DOHH2 (cell line): ENCODE measurements around the gene STARD9.

ENCODE experiments used
- H3F3A ChIP-seq: fragments of 200-600 bp; sonication (generic), shearing (Covaris generic); 2 replicates; pipeline ENCODE4 v1.6.0; 2016; ENCODE audit warnings: antibody characterized with exemption, mild to moderate bottlenecking; ENCODE audit not compliant: control insufficient read depth, insufficient read depth
- H3K27ac ChIP-seq: fragments of 200-600 bp; sonication (generic); 2 replicates; pipeline ENCODE4 v1.5.1; 2014; ENCODE audit warnings: low read depth, mild to moderate bottlenecking, low read length, moderate library complexity
- H3K27me3 ChIP-seq: fragments of 200-600 bp; sonication (generic); 2 replicates; pipeline ENCODE4 v1.6.1; 2014; ENCODE audit warnings: mild to moderate bottlenecking, low read length, mixed read lengths; ENCODE audit not compliant: control insufficient read depth
- H3K36me3 ChIP-seq: fragments of 200-600 bp; sonication (generic); 2 replicates; pipeline ENCODE4 v1.6.1; 2014; ENCODE audit warnings: mild to moderate bottlenecking, low read length, moderate library complexity, mixed read lengths; ENCODE audit not compliant: control insufficient read depth
- H3K4me1 ChIP-seq: fragments of 200-600 bp; sonication (generic); 2 replicates; pipeline ENCODE4 v1.6.1; 2014; ENCODE audit warnings: mild to moderate bottlenecking, low read length, mixed read lengths; ENCODE audit not compliant: control insufficient read depth
- H3K4me2 ChIP-seq: fragments of 200-600 bp; sonication (generic); 2 replicates; pipeline ENCODE4 v1.6.0; 2014; ENCODE audit warnings: mild to moderate bottlenecking, low read length, moderate library complexity
- H3K4me3 ChIP-seq: fragments of 200-600 bp; sonication (generic); 2 replicates; pipeline ENCODE4 v1.5.1; 2014; ENCODE audit warnings: mild to moderate bottlenecking, low read length, mixed read lengths
- H3K79me2 ChIP-seq: fragments of 200-600 bp; sonication (generic); 2 replicates; pipeline ENCODE4 v1.6.1; 2014; ENCODE audit warnings: mild to moderate bottlenecking, low read length, mixed read lengths; ENCODE audit not compliant: control insufficient read depth
- H3K9me2 ChIP-seq: fragments of 200-600 bp; sonication (generic); replicated peaks from 2 replicates; pipeline ENCODE4 v1.6.1; 2014; ENCODE audit warnings: mild to moderate bottlenecking, low read length, mixed read lengths; ENCODE audit not compliant: control insufficient read depth
- H3K9me3 ChIP-seq: fragments of 200-600 bp; sonication (generic); 2 replicates; pipeline ENCODE4 v1.6.1; 2014; ENCODE audit warnings: antibody characterized with exemption, low read length, mixed read lengths; ENCODE audit not compliant: control insufficient read depth, insufficient read depth
- H4K20me1 ChIP-seq: fragments of 200-600 bp; sonication (generic); 2 replicates; pipeline ENCODE4 v1.6.0; 2014; ENCODE audit warnings: low read depth, mild to moderate bottlenecking, antibody characterized with exemption, low read length, moderate library complexity; ENCODE audit not compliant: control insufficient read depth, insufficient read depth
- EZH2phosphoT487 ChIP-seq: fragments of 200-600 bp; sonication (generic); IDR thresholded peaks from 2 replicates; pipeline ENCODE4 v1.6.1; 2017; ENCODE audit warnings: borderline replicate concordance, mild to moderate bottlenecking, antibody characterized with exemption, low read length, moderate library complexity, mixed read lengths
- TF ChIP-seq, protein P1 (sequence below): fragments of 200-600 bp; sonication (generic); IDR thresholded peaks from one replicate; pipeline ENCODE4 v1.5.1; 2014; ENCODE audit warnings: antibody characterized with exemption, mild to moderate bottlenecking, low read depth, low read length; ENCODE audit not compliant: poor library complexity, severe bottlenecking

The STARD9 gene

DNA sequence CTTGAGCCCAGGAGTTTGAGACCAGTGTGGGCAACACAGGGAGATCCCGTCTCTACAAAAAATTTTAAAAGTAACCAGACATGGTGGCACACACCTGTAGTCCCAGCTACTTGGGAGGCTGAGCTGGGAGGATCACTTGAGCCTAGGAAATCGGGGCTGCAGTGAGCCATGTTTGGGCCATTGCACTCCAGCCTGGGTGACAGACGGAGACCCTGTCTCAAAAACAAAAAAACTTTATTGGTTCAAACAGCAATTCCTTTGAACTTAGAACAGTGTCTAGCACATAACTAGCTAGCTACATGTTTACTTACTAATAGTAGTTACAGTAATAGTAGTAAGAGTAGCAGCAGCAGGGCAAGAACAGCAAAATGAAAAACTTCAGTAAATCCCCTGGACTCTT lies 16.7 kb upstream of the STARD9 start:
- peaks cover 48% of the 10 kb centered on the region for H3K79me2 ChIP-seq
- no peaks in the 10 kb centered on the region for H3K27me3 ChIP-seq
- H3K36me3 ChIP-seq = peaks cover 75% of the 10 kb centered on the region
- H3K9me3 ChIP-seq = no peaks in the 10 kb centered on the region
- no peak overlapping the region for H3K4me2 ChIP-seq
- H3F3A ChIP-seq = 0 out of 2 replicates have a peak, but pooled peaks cover 4% of the 10 kb centered on the region
- no peaks in the 10 kb centered on the region for H3K9me2 ChIP-seq
- no peak overlapping the region for H3K27ac ChIP-seq
- TF ChIP-seq, protein P1, sequence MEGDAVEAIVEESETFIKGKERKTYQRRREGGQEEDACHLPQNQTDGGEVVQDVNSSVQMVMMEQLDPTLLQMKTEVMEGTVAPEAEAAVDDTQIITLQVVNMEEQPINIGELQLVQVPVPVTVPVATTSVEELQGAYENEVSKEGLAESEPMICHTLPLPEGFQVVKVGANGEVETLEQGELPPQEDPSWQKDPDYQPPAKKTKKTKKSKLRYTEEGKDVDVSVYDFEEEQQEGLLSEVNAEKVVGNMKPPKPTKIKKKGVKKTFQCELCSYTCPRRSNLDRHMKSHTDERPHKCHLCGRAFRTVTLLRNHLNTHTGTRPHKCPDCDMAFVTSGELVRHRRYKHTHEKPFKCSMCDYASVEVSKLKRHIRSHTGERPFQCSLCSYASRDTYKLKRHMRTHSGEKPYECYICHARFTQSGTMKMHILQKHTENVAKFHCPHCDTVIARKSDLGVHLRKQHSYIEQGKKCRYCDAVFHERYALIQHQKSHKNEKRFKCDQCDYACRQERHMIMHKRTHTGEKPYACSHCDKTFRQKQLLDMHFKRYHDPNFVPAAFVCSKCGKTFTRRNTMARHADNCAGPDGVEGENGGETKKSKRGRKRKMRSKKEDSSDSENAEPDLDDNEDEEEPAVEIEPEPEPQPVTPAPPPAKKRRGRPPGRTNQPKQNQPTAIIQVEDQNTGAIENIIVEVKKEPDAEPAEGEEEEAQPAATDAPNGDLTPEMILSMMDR = no peak
- no peak for TF ChIP-seq EZH2phosphoT487
- no peak overlapping the region for H3K4me3 ChIP-seq
- H3K4me1 ChIP-seq = no peaks in the 10 kb centered on the region
- H4K20me1 ChIP-seq = no peaks in the 10 kb centered on the region; the same call in 1 of the 2 replicates

DNA sequence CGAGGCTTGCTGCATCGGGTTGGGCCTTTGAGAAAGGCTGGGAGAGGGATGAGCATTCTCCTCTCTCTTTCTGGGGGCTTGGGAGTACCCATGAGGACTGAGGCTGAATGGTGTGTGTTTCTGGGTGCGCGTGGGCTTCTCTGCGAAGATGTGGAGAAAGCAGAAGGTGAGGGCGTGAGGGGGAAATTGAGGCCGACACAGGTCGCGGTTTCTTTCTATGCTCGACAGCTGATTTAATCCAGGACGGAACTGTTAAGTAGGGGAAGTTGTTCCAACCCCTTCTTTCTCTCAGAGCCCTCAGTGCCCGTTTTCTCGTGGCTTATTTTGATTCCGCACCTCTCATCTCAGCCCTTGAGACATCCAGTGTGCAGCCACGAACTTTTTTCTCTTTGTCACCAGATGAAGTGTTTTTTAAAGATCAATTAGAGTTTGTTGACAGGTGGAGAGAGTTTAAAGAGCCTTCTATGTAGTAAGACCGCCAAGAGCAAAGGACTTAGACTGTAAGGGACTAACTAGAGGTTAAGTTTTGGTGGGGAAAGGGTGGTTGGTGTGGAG lies 711 bp downstream of the STARD9 start:
- Histone ChIP-seq H3K4me2 (peak overlapping the region; percentile 96), H3K9me3 (no peaks in the 10 kb centered on the region), H3K36me3 (no peaks in the 10 kb centered on the region), H3K9me2 (no peaks in the 10 kb centered on the region), H3K4me3 (peak overlapping the region; percentile 89), H3K4me1 (peaks cover 33% of the 10 kb centered on the region), H4K20me1 (0 out of 2 replicates have a peak, but pooled peaks cover 7% of the 10 kb centered on the region), H3K27me3 (peaks cover 9% of the 10 kb centered on the region), H3F3A (peaks cover 12% of the 10 kb centered on the region), H3K27ac (no peak overlapping the region), H3K79me2 (peaks cover 7% of the 10 kb centered on the region)
- TF ChIP-seq, protein P1 = no peak
- no peak for TF ChIP-seq EZH2phosphoT487

DNA sequence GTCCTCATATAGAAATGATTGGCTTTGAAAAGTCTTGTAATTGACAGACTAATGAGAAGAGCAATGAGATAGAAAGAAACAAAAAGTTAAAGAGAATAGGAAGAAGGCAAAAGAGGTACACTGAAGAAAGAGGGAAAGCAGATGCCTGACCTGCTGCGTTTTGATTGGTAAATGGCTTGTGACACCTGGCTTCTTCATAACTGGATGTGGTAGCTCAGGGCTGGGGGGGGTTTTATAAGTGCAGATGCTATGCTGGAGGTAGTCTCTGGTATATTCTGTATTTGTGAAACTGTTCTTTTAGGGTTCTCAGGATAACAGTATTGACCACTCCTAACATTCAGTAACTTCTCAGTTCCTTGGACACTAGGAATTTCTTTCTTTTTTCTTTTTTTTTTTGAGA lies 1.4 kb downstream of the STARD9 start:
- Histone ChIP-seq H3K4me3 (peak overlapping the region; percentile 89), H3K4me1 (peaks cover 38% of the 10 kb centered on the region), H3K79me2 (peaks cover 7% of the 10 kb centered on the region), H3K36me3 (no peaks in the 10 kb centered on the region), H3K4me2 (peak overlapping the region; percentile 96), H4K20me1 (0 out of 2 replicates have a peak, but pooled peaks cover 7% of the 10 kb centered on the region), H3F3A (peaks cover 12% of the 10 kb centered on the region), H3K27me3 (peaks cover 9% of the 10 kb centered on the region), H3K9me2 (no peaks in the 10 kb centered on the region), H3K27ac (no peak overlapping the region), H3K9me3 (no peaks in the 10 kb centered on the region)
- TF ChIP-seq EZH2phosphoT487 = no peak
- TF ChIP-seq, protein P1 = no peak
